NCI-H748 (cell line): ENCODE results near the gene ZFAND3.

ENCODE experiments used
- DNase-seq: peaks from one replicate; lab custom pipeline; 2025; ENCODE audit not compliant: unreplicated experiment; lab: John Stamatoyannopoulos, UW

ZFAND3 gene

GRCh38 chr6:38194282-38194572 lies 374.7 kb downstream of the ZFAND3 start:
- no peak for DNase-seq

- no peak for DNase-seq
These were observed 375.1 kb downstream of the ZFAND3 start for GRCh38 chr6:38194589-38194988.

- peak; percentile 62 for DNase-seq
These were observed 375.6 kb downstream of the ZFAND3 start for GRCh38 chr6:38195113-38195635.

GRCh38 chr6:38198219-38198618 lies 378.7 kb downstream of the ZFAND3 start:
- peak; percentile 46 for DNase-seq
